Epithelial cell of proximal tubule (primary cell): Measurements from ENCODE around the gene CBX7. TPM values are rescaled to one million over a fixed set of nuclear protein-coding genes. Genes with fewer than 3 reads are reported as not detected.

Experiments used
- DNase-seq: peaks from one replicate; pipeline ENCODE4 v3.0.0-alpha.2; 2011; ENCODE audit warnings: low read depth
- H3K4me3 ChIP-seq: 2 replicates; pipeline ENCODE4 v1.5.1; 2011; ENCODE audit warnings: low read depth, mild to moderate bottlenecking, low read length
- CTCF ChIP-seq: conservative IDR thresholded peaks from 2 replicates; pipeline ENCODE4 v1.5.1; 2012; ENCODE audit warnings: low read depth, mild to moderate bottlenecking, low read length
- total RNA-seq: library from RNA; depleted of rRNA; stranded (reverse); fragments of >200 nt; gene quantifications from 2 replicates; pipeline ENCODE4 v1.2.3, GENCODE V29; 2015

The CBX7 gene
- total RNA-seq, 1 donor from 2014 or later: 5.8 TPM

- H3K4me3 ChIP-seq: peak overlapping the region; percentile 98
- DNase-seq: no peak
- TF ChIP-seq CTCF: no peak
These were observed 6.0 kb downstream of the CBX7 start for GRCh38 chr22:39146256-39147101.

- DNase-seq: no peak
- H3K4me3 ChIP-seq: peak overlapping the region; percentile 98
- TF ChIP-seq CTCF: no peak
These were observed 8.2 kb downstream of the CBX7 start for GRCh38 chr22:39144101-39144767.

GRCh38 chr22:39142088-39142680, 10.3 kb downstream of the CBX7 start:
- H3K4me3 ChIP-seq: no peak overlapping the region
- TF ChIP-seq CTCF: no peak
- no peak for DNase-seq

- H3K4me3 ChIP-seq: no peak overlapping the region
These were observed 12.5 kb downstream of the CBX7 start for GRCh38 chr22:39139933-39140332.

GRCh38 chr22:39138357-39138997, 14.0 kb downstream of the CBX7 start:
- no peak for TF ChIP-seq CTCF
- H3K4me3 ChIP-seq: no peak overlapping the region
- DNase-seq: no peak

More at GRCh38 chr22:39139933-39140332, 12.5 kb downstream of the CBX7 start:
- no peak for DNase-seq
- TF ChIP-seq CTCF: no peak

GRCh38 chr22:39136317-39136716, 16.2 kb downstream of the CBX7 start:
- H3K4me3 ChIP-seq: no peak overlapping the region
- TF ChIP-seq CTCF: no peak
- no peak for DNase-seq
